ENCODE data around the gene OXCT1.

DNA sequence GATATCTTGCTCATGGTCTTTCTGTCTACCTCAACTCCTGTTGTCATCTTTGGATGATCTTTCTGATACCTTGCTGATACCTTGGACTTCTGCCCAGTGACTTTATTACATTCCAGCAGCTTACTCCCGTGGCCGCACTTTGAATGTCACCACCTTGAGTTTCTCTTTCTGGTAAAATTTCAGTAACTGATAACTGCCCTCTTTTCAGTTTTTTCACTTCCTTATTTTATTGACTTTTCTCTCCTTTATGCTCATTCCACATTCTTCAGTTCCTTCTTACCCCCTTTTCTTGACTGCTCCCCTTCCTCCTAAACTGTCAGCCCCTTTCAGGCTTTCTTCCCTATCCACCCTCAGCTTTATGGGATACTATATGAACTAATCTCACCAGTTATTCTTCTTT lies 47.9 kb upstream of the OXCT1 start:
- TF ChIP-seq, protein P1, sequence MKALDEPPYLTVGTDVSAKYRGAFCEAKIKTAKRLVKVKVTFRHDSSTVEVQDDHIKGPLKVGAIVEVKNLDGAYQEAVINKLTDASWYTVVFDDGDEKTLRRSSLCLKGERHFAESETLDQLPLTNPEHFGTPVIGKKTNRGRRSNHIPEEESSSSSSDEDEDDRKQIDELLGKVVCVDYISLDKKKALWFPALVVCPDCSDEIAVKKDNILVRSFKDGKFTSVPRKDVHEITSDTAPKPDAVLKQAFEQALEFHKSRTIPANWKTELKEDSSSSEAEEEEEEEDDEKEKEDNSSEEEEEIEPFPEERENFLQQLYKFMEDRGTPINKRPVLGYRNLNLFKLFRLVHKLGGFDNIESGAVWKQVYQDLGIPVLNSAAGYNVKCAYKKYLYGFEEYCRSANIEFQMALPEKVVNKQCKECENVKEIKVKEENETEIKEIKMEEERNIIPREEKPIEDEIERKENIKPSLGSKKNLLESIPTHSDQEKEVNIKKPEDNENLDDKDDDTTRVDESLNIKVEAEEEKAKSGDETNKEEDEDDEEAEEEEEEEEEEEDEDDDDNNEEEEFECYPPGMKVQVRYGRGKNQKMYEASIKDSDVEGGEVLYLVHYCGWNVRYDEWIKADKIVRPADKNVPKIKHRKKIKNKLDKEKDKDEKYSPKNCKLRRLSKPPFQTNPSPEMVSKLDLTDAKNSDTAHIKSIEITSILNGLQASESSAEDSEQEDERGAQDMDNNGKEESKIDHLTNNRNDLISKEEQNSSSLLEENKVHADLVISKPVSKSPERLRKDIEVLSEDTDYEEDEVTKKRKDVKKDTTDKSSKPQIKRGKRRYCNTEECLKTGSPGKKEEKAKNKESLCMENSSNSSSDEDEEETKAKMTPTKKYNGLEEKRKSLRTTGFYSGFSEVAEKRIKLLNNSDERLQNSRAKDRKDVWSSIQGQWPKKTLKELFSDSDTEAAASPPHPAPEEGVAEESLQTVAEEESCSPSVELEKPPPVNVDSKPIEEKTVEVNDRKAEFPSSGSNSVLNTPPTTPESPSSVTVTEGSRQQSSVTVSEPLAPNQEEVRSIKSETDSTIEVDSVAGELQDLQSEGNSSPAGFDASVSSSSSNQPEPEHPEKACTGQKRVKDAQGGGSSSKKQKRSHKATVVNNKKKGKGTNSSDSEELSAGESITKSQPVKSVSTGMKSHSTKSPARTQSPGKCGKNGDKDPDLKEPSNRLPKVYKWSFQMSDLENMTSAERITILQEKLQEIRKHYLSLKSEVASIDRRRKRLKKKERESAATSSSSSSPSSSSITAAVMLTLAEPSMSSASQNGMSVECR (CRISPR knock-in tag; IDR thresholded peaks at IDR 0.05; ENCODE audit: borderline replicate concordance), result no peak
- TF ChIP-seq ZNF232 (CRISPR knock-in tag; IDR thresholded peaks at IDR 0.05), result no peak
- TF ChIP-seq, protein P2, sequence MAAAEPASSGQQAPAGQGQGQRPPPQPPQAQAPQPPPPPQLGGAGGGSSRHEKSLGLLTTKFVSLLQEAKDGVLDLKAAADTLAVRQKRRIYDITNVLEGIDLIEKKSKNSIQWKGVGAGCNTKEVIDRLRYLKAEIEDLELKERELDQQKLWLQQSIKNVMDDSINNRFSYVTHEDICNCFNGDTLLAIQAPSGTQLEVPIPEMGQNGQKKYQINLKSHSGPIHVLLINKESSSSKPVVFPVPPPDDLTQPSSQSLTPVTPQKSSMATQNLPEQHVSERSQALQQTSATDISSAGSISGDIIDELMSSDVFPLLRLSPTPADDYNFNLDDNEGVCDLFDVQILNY (CRISPR knock-in tag; IDR thresholded peaks at IDR 0.05), result no peak
- TF ChIP-seq, protein P3, sequence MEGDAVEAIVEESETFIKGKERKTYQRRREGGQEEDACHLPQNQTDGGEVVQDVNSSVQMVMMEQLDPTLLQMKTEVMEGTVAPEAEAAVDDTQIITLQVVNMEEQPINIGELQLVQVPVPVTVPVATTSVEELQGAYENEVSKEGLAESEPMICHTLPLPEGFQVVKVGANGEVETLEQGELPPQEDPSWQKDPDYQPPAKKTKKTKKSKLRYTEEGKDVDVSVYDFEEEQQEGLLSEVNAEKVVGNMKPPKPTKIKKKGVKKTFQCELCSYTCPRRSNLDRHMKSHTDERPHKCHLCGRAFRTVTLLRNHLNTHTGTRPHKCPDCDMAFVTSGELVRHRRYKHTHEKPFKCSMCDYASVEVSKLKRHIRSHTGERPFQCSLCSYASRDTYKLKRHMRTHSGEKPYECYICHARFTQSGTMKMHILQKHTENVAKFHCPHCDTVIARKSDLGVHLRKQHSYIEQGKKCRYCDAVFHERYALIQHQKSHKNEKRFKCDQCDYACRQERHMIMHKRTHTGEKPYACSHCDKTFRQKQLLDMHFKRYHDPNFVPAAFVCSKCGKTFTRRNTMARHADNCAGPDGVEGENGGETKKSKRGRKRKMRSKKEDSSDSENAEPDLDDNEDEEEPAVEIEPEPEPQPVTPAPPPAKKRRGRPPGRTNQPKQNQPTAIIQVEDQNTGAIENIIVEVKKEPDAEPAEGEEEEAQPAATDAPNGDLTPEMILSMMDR (IDR thresholded peaks at IDR 0.05), result no peak
- TF ChIP-seq, protein P4, sequence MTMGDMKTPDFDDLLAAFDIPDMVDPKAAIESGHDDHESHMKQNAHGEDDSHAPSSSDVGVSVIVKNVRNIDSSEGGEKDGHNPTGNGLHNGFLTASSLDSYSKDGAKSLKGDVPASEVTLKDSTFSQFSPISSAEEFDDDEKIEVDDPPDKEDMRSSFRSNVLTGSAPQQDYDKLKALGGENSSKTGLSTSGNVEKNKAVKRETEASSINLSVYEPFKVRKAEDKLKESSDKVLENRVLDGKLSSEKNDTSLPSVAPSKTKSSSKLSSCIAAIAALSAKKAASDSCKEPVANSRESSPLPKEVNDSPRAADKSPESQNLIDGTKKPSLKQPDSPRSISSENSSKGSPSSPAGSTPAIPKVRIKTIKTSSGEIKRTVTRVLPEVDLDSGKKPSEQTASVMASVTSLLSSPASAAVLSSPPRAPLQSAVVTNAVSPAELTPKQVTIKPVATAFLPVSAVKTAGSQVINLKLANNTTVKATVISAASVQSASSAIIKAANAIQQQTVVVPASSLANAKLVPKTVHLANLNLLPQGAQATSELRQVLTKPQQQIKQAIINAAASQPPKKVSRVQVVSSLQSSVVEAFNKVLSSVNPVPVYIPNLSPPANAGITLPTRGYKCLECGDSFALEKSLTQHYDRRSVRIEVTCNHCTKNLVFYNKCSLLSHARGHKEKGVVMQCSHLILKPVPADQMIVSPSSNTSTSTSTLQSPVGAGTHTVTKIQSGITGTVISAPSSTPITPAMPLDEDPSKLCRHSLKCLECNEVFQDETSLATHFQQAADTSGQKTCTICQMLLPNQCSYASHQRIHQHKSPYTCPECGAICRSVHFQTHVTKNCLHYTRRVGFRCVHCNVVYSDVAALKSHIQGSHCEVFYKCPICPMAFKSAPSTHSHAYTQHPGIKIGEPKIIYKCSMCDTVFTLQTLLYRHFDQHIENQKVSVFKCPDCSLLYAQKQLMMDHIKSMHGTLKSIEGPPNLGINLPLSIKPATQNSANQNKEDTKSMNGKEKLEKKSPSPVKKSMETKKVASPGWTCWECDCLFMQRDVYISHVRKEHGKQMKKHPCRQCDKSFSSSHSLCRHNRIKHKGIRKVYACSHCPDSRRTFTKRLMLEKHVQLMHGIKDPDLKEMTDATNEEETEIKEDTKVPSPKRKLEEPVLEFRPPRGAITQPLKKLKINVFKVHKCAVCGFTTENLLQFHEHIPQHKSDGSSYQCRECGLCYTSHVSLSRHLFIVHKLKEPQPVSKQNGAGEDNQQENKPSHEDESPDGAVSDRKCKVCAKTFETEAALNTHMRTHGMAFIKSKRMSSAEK (CRISPR knock-in tag; IDR thresholded peaks at IDR 0.05; ENCODE audit: borderline replicate concordance), result no peak
- TF ChIP-seq NFYB (CRISPR knock-in tag; conservative IDR thresholded peaks at IDR 0.05; ENCODE audit: low read depth), result no peak
- no peak for TF ChIP-seq FOXJ3 (CRISPR knock-in tag; IDR thresholded peaks at IDR 0.05; ENCODE audit: borderline replicate concordance)
- TF ChIP-seq ELF4 (CRISPR knock-in tag; IDR thresholded peaks at IDR 0.05; ENCODE audit: low read depth), result no peak
- TF ChIP-seq GABPB1 (CRISPR knock-in tag; IDR thresholded peaks at IDR 0.05), result no peak
- TF ChIP-seq, protein P5, sequence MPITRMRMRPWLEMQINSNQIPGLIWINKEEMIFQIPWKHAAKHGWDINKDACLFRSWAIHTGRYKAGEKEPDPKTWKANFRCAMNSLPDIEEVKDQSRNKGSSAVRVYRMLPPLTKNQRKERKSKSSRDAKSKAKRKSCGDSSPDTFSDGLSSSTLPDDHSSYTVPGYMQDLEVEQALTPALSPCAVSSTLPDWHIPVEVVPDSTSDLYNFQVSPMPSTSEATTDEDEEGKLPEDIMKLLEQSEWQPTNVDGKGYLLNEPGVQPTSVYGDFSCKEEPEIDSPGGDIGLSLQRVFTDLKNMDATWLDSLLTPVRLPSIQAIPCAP (CRISPR knock-in tag; IDR thresholded peaks at IDR 0.05), result no peak
- TF ChIP-seq, protein P6, sequence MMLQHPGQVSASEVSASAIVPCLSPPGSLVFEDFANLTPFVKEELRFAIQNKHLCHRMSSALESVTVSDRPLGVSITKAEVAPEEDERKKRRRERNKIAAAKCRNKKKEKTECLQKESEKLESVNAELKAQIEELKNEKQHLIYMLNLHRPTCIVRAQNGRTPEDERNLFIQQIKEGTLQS (CRISPR knock-in tag; conservative IDR thresholded peaks at IDR 0.05), result no peak
- TF ChIP-seq, protein P7, sequence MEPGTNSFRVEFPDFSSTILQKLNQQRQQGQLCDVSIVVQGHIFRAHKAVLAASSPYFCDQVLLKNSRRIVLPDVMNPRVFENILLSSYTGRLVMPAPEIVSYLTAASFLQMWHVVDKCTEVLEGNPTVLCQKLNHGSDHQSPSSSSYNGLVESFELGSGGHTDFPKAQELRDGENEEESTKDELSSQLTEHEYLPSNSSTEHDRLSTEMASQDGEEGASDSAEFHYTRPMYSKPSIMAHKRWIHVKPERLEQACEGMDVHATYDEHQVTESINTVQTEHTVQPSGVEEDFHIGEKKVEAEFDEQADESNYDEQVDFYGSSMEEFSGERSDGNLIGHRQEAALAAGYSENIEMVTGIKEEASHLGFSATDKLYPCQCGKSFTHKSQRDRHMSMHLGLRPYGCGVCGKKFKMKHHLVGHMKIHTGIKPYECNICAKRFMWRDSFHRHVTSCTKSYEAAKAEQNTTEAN (CRISPR knock-in tag; IDR thresholded peaks at IDR 0.05), result no peak
- no peak for TF ChIP-seq CREM (CRISPR knock-in tag; IDR thresholded peaks at IDR 0.05)
- no peak for TF ChIP-seq MXD4 (CRISPR knock-in tag; IDR thresholded peaks at IDR 0.05; ENCODE audit: borderline replicate concordance)

Measured in WTC11 (cell line).